H9 (cell line): ENCODE data around the gene CCNB1. TPM values are rescaled to one million over a fixed set of nuclear protein-coding genes. Genes with fewer than 3 reads are reported as not detected.

Source experiments
- DNase-seq: peaks from one replicate; pipeline ENCODE4 v3.0.0-alpha.2; 2017
- H2AFZ ChIP-seq: one replicate; pipeline ENCODE4 v1.6.1; 2013; ENCODE audit warnings: mild to moderate bottlenecking, low read length, control low read depth, moderate library complexity
- H2AK5ac ChIP-seq: 2 replicates; pipeline ENCODE4 v1.6.1; 2013; ENCODE audit warnings: low read length, control low read depth, mixed read lengths; ENCODE audit not compliant: insufficient read length
- H2BK120ac ChIP-seq: one replicate; pipeline ENCODE4 v1.6.1; 2013; ENCODE audit warnings: low read depth, mild to moderate bottlenecking, low read length, control low read depth, inconsistent platforms; ENCODE audit not compliant: poor library complexity, severe bottlenecking
- H2BK12ac ChIP-seq: 2 replicates; pipeline ENCODE4 v1.6.1; 2013; ENCODE audit warnings: low read length, control low read depth, mixed read lengths, low read depth; ENCODE audit not compliant: insufficient read length
- H2BK15ac ChIP-seq: 2 replicates; pipeline ENCODE4 v1.6.1; 2013; ENCODE audit warnings: low read depth, low read length, control low read depth
- H2BK20ac ChIP-seq: one replicate; pipeline ENCODE4 v1.6.1; 2013; ENCODE audit warnings: low read depth, mild to moderate bottlenecking, low read length, control low read depth, inconsistent platforms; ENCODE audit not compliant: poor library complexity, severe bottlenecking
- H2BK5ac ChIP-seq: 2 replicates; pipeline ENCODE4 v1.6.1; 2013; ENCODE audit warnings: low read length, control low read depth, mixed read lengths; ENCODE audit not compliant: insufficient read length
- H3K14ac ChIP-seq: 2 replicates; pipeline ENCODE4 v1.6.1; 2013; ENCODE audit warnings: low read length, control low read depth; ENCODE audit not compliant: insufficient read depth
- H3K18ac ChIP-seq: 2 replicates; pipeline ENCODE4 v1.6.1; 2013; ENCODE audit warnings: low read depth, mild to moderate bottlenecking, mixed read lengths, low read length, control low read depth; ENCODE audit not compliant: insufficient read length
- H3K23ac ChIP-seq: 2 replicates; pipeline ENCODE4 v1.6.1; 2013; ENCODE audit warnings: low read length, control low read depth, mixed read lengths, low read depth; ENCODE audit not compliant: insufficient read length
- H3K23me2 ChIP-seq: 2 replicates; pipeline ENCODE4 v1.6.1; 2013; ENCODE audit warnings: low read depth, mild to moderate bottlenecking, mixed read lengths, low read length, control low read depth; ENCODE audit not compliant: insufficient read length, poor library complexity, severe bottlenecking
- H3K27ac ChIP-seq: 2 replicates; pipeline ENCODE4 v1.5.1; 2013; ENCODE audit warnings: low read length, control low read depth, mixed read lengths, low read depth; ENCODE audit not compliant: insufficient read length
- H3K27me3 ChIP-seq: 2 replicates; pipeline ENCODE4 v1.6.1; 2013; ENCODE audit warnings: low read length, control low read depth, inconsistent platforms; ENCODE audit not compliant: insufficient read depth
- H3K4ac ChIP-seq: 2 replicates; pipeline ENCODE4 v1.6.1; 2013; ENCODE audit warnings: low read depth, mild to moderate bottlenecking, control low read depth, inconsistent platforms, low read length, moderate library complexity
- H3K4me1 ChIP-seq: 2 replicates; pipeline ENCODE4 v1.6.1; 2013; ENCODE audit warnings: low read length, control low read depth, inconsistent platforms; ENCODE audit not compliant: insufficient read depth
- H3K4me2 ChIP-seq: 2 replicates; pipeline ENCODE4 v1.6.1; 2013; ENCODE audit warnings: low read length, control low read depth, mixed read lengths; ENCODE audit not compliant: insufficient read length, insufficient read depth
- H3K56ac ChIP-seq: 2 replicates; pipeline ENCODE4 v1.6.1; 2013; ENCODE audit warnings: low read depth, mild to moderate bottlenecking, mixed read lengths, low read length, control low read depth; ENCODE audit not compliant: insufficient read length
- H3K79me1 ChIP-seq: 2 replicates; pipeline ENCODE4 v1.6.1; 2013; ENCODE audit warnings: low read depth, mild to moderate bottlenecking, moderate library complexity, low read length, control low read depth, inconsistent platforms; ENCODE audit not compliant: insufficient read depth, poor library complexity, severe bottlenecking
- H3K79me2 ChIP-seq: 2 replicates; pipeline ENCODE4 v1.6.1; 2013; ENCODE audit warnings: low read length, control low read depth, inconsistent platforms; ENCODE audit not compliant: insufficient read depth
- H3K9ac ChIP-seq: 2 replicates; pipeline ENCODE4 v1.6.1; 2013; ENCODE audit warnings: low read length, control low read depth, mixed read lengths; ENCODE audit not compliant: insufficient read length; ENCODE audit errors: extremely low read depth
- H3K9me3 ChIP-seq: one replicate; pipeline ENCODE4 v1.6.1; 2013; ENCODE audit warnings: low read depth, low read length, inconsistent platforms; ENCODE audit not compliant: control insufficient read depth
- H3T11ph ChIP-seq: one replicate; pipeline ENCODE4 v1.6.1; 2013; ENCODE audit warnings: mild to moderate bottlenecking, low read length, control low read depth, inconsistent platforms
- H4K20me1 ChIP-seq: one replicate; pipeline ENCODE4 v1.6.1; 2013; ENCODE audit not compliant: control insufficient read depth, insufficient read length, insufficient read depth
- H4K5ac ChIP-seq: 2 replicates; pipeline ENCODE4 v1.6.1; 2013; ENCODE audit warnings: low read depth, mild to moderate bottlenecking, mixed read lengths, low read length, control low read depth; ENCODE audit not compliant: insufficient read length
- H4K8ac ChIP-seq: replicated peaks from 2 replicates; pipeline ENCODE4 v1.6.1; 2013; ENCODE audit warnings: low read length, control low read depth, mixed read lengths, low read depth; ENCODE audit not compliant: insufficient read length
- H4K91ac ChIP-seq: 2 replicates; pipeline ENCODE4 v1.6.1; 2013; ENCODE audit warnings: low read depth, mild to moderate bottlenecking, moderate library complexity, mixed read lengths, low read length, control low read depth; ENCODE audit not compliant: insufficient read length
- H3K27ac Mint-ChIP-seq, 3 experiments: 2 replicates in 2 of 3; 3 replicates in 1 of 3; pipeline ENCODE4 v1.8.0; 2020 to 2021; ENCODE audit warnings: mixed read lengths in 3 of 3, mild to moderate bottlenecking in 1 of 3, moderate library complexity in 1 of 3
- H3K27me3 Mint-ChIP-seq: 2 replicates; pipeline ENCODE4 v1.8.0; 2021; ENCODE audit warnings: low read depth, mild to moderate bottlenecking, moderate library complexity, mixed read lengths
- H3K36me3 Mint-ChIP-seq, 3 experiments: 2 replicates in 2 of 3; 3 replicates in 1 of 3; pipeline ENCODE4 v1.8.0; 2020 to 2021; ENCODE audit warnings: low read depth in 3 of 3, mixed read lengths in 3 of 3; ENCODE audit not compliant: insufficient read depth in 1 of 3
- H3K4me1 Mint-ChIP-seq, 2 experiments: 2 replicates each; pipeline ENCODE4 v1.8.0; 2020; ENCODE audit warnings: mixed read lengths in 2 of 2
- H3K4me3 Mint-ChIP-seq, 2 experiments: 2 replicates in 1 of 2; 3 replicates in 1 of 2; pipeline ENCODE4 v1.8.0; 2020 to 2021; ENCODE audit warnings: mild to moderate bottlenecking in 2 of 2, mixed read lengths in 2 of 2, moderate library complexity in 1 of 2
- H3K9me3 Mint-ChIP-seq, 2 experiments: 2 replicates in 1 of 2; 3 replicates in 1 of 2; pipeline ENCODE4 v1.8.0; 2020; ENCODE audit warnings: mild to moderate bottlenecking in 2 of 2, mixed read lengths in 2 of 2, moderate library complexity in 1 of 2
- CTCF ChIP-seq: fragments of 200-600 bp; sonication (generic); conservative IDR thresholded peaks from 3 replicates; pipeline ENCODE4 v1.8.0; 2021; ENCODE audit warnings: antibody characterized with exemption, mild to moderate bottlenecking
- WGBS: extraction: QIAGEN DNeasy Blood & Tissue Kit; methylation state at CpG from one replicate; pipeline ENCODE4 v1.1.7; 2013; ENCODE audit warnings: missing lambda C conversion rate, low lambda C conversion rate, mixed read lengths; ENCODE audit not compliant: insufficient read length; ENCODE audit errors: extremely low coverage; 5-methylcytosine and 5-hydroxymethylcytosine counted together
- total RNA-seq: library from RNA; stranded (reverse); gene quantifications from 2 replicates; pipeline ENCODE4 v1.2.1, GENCODE V29; 2021

CCNB1 gene
- total RNA-seq, 1 experiment from 2014 or later: 310 TPM

- Histone ChIP-seq H4K5ac (no peak overlapping the region), H2BK20ac (no peak overlapping the region), H3K79me1 (no peaks in the 10 kb centered on the region), H3K27ac (no peak overlapping the region), H2AFZ (no peak overlapping the region), H3K9ac (no peak overlapping the region), H3K56ac (no peak overlapping the region), H3K14ac (no peak overlapping the region), H2BK5ac (no peak overlapping the region), H3K18ac (no peak overlapping the region), H4K91ac (no peak overlapping the region), H4K8ac (no peak overlapping the region), H2AK5ac (no peak overlapping the region), H3K79me2 (no peaks in the 10 kb centered on the region), H3K4me2 (no peak overlapping the region), H3K23me2 (no peaks in the 10 kb centered on the region), H2BK120ac (no peak overlapping the region), H3K4ac (no peak overlapping the region), H3K4me1 (no peaks in the 10 kb centered on the region), H2BK15ac (no peak overlapping the region), H3K23ac (no peak overlapping the region), H3K27me3 (no peaks in the 10 kb centered on the region), H2BK12ac (no peak overlapping the region), H4K20me1 (no peaks in the 10 kb centered on the region), H3K9me3 (no peaks in the 10 kb centered on the region), H3T11ph (no peak overlapping the region)
- no peak overlapping the region for H3K27ac Mint-ChIP-seq
- TF ChIP-seq CTCF: no peak
- no peaks in the 10 kb centered on the region; a peak in 1 of 7 replicates for H3K36me3 Mint-ChIP-seq
- peaks cover under 1% of the 10 kb centered on the region in 2 experiments for H3K4me1 Mint-ChIP-seq
- DNase-seq: no peak
- H3K9me3 Mint-ChIP-seq: no peaks in the 10 kb centered on the region
- WGBS: no CpG with 5 or more reads among the region's 16 CpGs
- no peak overlapping the region for H3K4me3 Mint-ChIP-seq
- H3K27me3 Mint-ChIP-seq: no peaks in the 10 kb centered on the region
These were observed 6.3 kb upstream of the CCNB1 start for GRCh38 chr5:69160651-69161050.
